Mesothelial cell of epicardium (in vitro differentiated cells): ENCODE measurements around the gene NOXA1. TPM values are rescaled to one million over a fixed set of nuclear protein-coding genes. Genes with fewer than 3 reads are reported as not detected.

ENCODE experiments used
- DNase-seq, 2 experiments: peaks; one replicate each; pipeline ENCODE4 v3.0.0; 2021; ENCODE audit warnings: low spot score in 2 of 2; ENCODE audit not compliant: unreplicated experiment in 2 of 2
- H3K27ac Mint-ChIP-seq: 2 replicates; pipeline ENCODE4 v1.8.0; 2021; ENCODE audit warnings: mixed read lengths
- H3K27me3 Mint-ChIP-seq: 2 replicates; pipeline ENCODE4 v1.8.0; 2021; ENCODE audit warnings: low read depth, mixed read lengths
- H3K36me3 Mint-ChIP-seq: 2 replicates; pipeline ENCODE4 v1.8.0; 2021; ENCODE audit warnings: mixed read lengths
- H3K4me1 Mint-ChIP-seq: 2 replicates; pipeline ENCODE4 v1.8.0; 2021; ENCODE audit warnings: mixed read lengths
- H3K4me3 Mint-ChIP-seq: 2 replicates; pipeline ENCODE4 v1.8.0; 2021; ENCODE audit warnings: mild to moderate bottlenecking, moderate library complexity, mixed read lengths
- H3K9me3 Mint-ChIP-seq: 2 replicates; pipeline ENCODE4 v1.8.0; 2021; ENCODE audit warnings: mixed read lengths
- total RNA-seq: library from RNA; stranded (reverse); gene quantifications from 3 replicates; pipeline ENCODE4 v1.2.1, GENCODE V29; 2021
- TF ChIP-seq, protein P1 (sequence below): fragments of 200-600 bp; sonication (generic); IDR thresholded peaks from one replicate; pipeline ENCODE4 v1.5.0; 2021; ENCODE audit warnings: antibody characterized with exemption; ENCODE audit not compliant: unreplicated experiment

Gene NOXA1
- total RNA-seq, 1 donor from 2014 or later, result 22.1 TPM

- Mint-ChIP-seq H3K4me3 (no peak overlapping the region), H3K36me3 (peaks cover 9% of the 10 kb centered on the region), H3K4me1 (no peaks in the 10 kb centered on the region), H3K27ac (no peak overlapping the region), H3K9me3 (peaks cover 5% of the 10 kb centered on the region), H3K27me3 (no peaks in the 10 kb centered on the region)
- DNase-seq, result no peak
- TF ChIP-seq, protein P1, sequence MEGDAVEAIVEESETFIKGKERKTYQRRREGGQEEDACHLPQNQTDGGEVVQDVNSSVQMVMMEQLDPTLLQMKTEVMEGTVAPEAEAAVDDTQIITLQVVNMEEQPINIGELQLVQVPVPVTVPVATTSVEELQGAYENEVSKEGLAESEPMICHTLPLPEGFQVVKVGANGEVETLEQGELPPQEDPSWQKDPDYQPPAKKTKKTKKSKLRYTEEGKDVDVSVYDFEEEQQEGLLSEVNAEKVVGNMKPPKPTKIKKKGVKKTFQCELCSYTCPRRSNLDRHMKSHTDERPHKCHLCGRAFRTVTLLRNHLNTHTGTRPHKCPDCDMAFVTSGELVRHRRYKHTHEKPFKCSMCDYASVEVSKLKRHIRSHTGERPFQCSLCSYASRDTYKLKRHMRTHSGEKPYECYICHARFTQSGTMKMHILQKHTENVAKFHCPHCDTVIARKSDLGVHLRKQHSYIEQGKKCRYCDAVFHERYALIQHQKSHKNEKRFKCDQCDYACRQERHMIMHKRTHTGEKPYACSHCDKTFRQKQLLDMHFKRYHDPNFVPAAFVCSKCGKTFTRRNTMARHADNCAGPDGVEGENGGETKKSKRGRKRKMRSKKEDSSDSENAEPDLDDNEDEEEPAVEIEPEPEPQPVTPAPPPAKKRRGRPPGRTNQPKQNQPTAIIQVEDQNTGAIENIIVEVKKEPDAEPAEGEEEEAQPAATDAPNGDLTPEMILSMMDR, result no peak
Observed at GRCh38 chr9:137392232-137393007, 30.8 kb upstream of the NOXA1 start.

GRCh38 chr9:137393176-137394150 lies 29.7 kb upstream of the NOXA1 start:
- Mint-ChIP-seq H3K9me3 (peaks cover 6% of the 10 kb centered on the region), H3K27me3 (no peaks in the 10 kb centered on the region), H3K36me3 (peaks cover 13% of the 10 kb centered on the region), H3K27ac (no peak overlapping the region), H3K4me1 (no peaks in the 10 kb centered on the region), H3K4me3 (no peak overlapping the region)
- no peak for DNase-seq
- TF ChIP-seq, protein P1, result no peak

GRCh38 chr9:137394866-137395665 lies 28.1 kb upstream of the NOXA1 start:
- Mint-ChIP-seq H3K36me3 (peaks cover 15% of the 10 kb centered on the region), H3K27ac (no peak overlapping the region), H3K27me3 (no peaks in the 10 kb centered on the region), H3K4me1 (no peaks in the 10 kb centered on the region), H3K4me3 (no peak overlapping the region), H3K9me3 (peaks cover 6% of the 10 kb centered on the region)
- TF ChIP-seq, protein P1, result no peak
- no peak for DNase-seq

DNA sequence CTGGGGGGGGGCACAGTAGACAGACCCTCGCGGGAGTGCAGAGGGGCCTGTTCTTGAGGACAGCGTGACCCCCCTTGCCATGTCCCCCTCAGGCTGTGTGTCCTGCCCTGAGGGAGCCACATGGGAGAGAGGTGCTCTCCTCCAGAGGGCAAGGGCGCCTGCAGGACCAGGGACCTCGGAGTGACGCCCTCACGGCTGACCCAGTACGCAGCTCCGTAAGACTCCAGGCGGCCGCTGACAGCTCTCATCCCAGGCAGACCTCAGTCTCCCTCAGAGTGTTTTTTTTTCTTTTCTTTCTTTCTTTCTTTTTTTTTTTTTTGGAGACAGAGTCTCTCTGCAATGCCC lies 27.6 kb upstream of the NOXA1 start:
- H3K9me3 Mint-ChIP-seq, result peaks cover 6% of the 10 kb centered on the region
- no peak overlapping the region for H3K4me3 Mint-ChIP-seq

GRCh38 chr9:137396227-137396626 lies 27.0 kb upstream of the NOXA1 start:
- no peaks in the 10 kb centered on the region for H3K27me3 Mint-ChIP-seq
- H3K9me3 Mint-ChIP-seq, result peaks cover 6% of the 10 kb centered on the region
- H3K4me1 Mint-ChIP-seq, result no peaks in the 10 kb centered on the region
- DNase-seq, result no peak
- H3K36me3 Mint-ChIP-seq, result peaks cover 15% of the 10 kb centered on the region
- no peak overlapping the region for H3K4me3 Mint-ChIP-seq
- TF ChIP-seq, protein P1, result no peak
- no peak overlapping the region for H3K27ac Mint-ChIP-seq

More for the DNA sequence above, 27.6 kb upstream of the NOXA1 start:
- H3K4me1 Mint-ChIP-seq, result no peaks in the 10 kb centered on the region
- no peaks in the 10 kb centered on the region for H3K27me3 Mint-ChIP-seq
- TF ChIP-seq, protein P1, result no peak
- H3K27ac Mint-ChIP-seq, result no peak overlapping the region
- DNase-seq, result no peak
- peaks cover 15% of the 10 kb centered on the region for H3K36me3 Mint-ChIP-seq
